SIG-M5 (cell line): ENCODE results near the gene HMBS.
"Not testable (repeated sequence)": the region's sequence is repeated elsewhere in the genome, so short reads cannot be mapped to it uniquely, and the experiment has no call there.

Experiments
- DNase-seq: peaks from one replicate; lab custom pipeline; 2025; lab: John Stamatoyannopoulos, UW

Gene HMBS

GRCh38 chr11:119084663-119085436 lies at the start of gene HMBS:
Gene HMBS (plus strand): TSS chr11:119084881. CDS start chr11:119085034, 153 bp downstream.
- DNase-seq, result peak; percentile 80

GRCh38 chr11:119038884-119039283 lies 45.8 kb upstream of the HMBS start:
- DNase-seq, result no peak

- DNase-seq, result not testable (repeated sequence)
These were observed 45.2 kb upstream of the HMBS start for GRCh38 chr11:119039471-119039870.

- DNase-seq, result no peak
These were observed 42.7 kb upstream of the HMBS start for GRCh38 chr11:119041821-119042514.

- no peak for DNase-seq
These were observed 41.8 kb upstream of the HMBS start for GRCh38 chr11:119042927-119043326.

- no peak for DNase-seq
These were observed 40.0 kb upstream of the HMBS start for GRCh38 chr11:119044708-119045107.

GRCh38 chr11:119046489-119046888 lies 38.2 kb upstream of the HMBS start:
- no peak for DNase-seq

- no peak for DNase-seq
These were observed 37.5 kb upstream of the HMBS start for GRCh38 chr11:119047205-119047604.

GRCh38 chr11:119048644-119049043 lies 36.0 kb upstream of the HMBS start:
- DNase-seq, result no peak

GRCh38 chr11:119049081-119049480 lies 35.6 kb upstream of the HMBS start:
- no peak for DNase-seq

GRCh38 chr11:119051440-119052162 lies 33.1 kb upstream of the HMBS start:
- no peak for DNase-seq

- no peak for DNase-seq
These were observed 32.4 kb upstream of the HMBS start for GRCh38 chr11:119052163-119052814.

- DNase-seq, result no peak
These were observed 30.3 kb upstream of the HMBS start for GRCh38 chr11:119054418-119054817.

GRCh38 chr11:119055901-119056300 lies 28.8 kb upstream of the HMBS start:
- no peak for DNase-seq

GRCh38 chr11:119056421-119056999 lies 28.2 kb upstream of the HMBS start:
- DNase-seq, result no peak

- DNase-seq, result peak; percentile 35
These were observed 27.5 kb upstream of the HMBS start, which contains the start of gene HYOU1 for GRCh38 chr11:119057000-119057769. Gene HYOU1 (minus strand): TSS chr11:119057205. CDS start chr11:119056160, 1,045 bp downstream.

GRCh38 chr11:119059128-119059527 lies 25.6 kb upstream of the HMBS start:
- DNase-seq, result not testable (repeated sequence)

- no peak for DNase-seq
These were observed 23.4 kb upstream of the HMBS start for GRCh38 chr11:119061256-119061655.

- DNase-seq, result no peak
These were observed 21.9 kb upstream of the HMBS start for GRCh38 chr11:119062779-119063178.

GRCh38 chr11:119065369-119065768 lies 19.3 kb upstream of the HMBS start:
- no peak for DNase-seq
